Measurements from ENCODE around the gene RCOR3.
A peak's percentile ranks its signal among the peaks of the same experiment; 100 is the strongest.

Gene RCOR3

GRCh38 chr1:211326140-211326527 lies 67.0 kb downstream of the RCOR3 start:
- DNase-seq = no peak

GRCh38 chr1:211326528-211327345 lies 67.6 kb downstream of the RCOR3 start, which contains the start of gene TRAF5:
TRAF5 (plus strand) TSS chr1:211326833; CDS start chr1:211353240, 26,407 bp downstream.
- DNase-seq = peak; percentile 68

GRCh38 chr1:211327346-211327921 lies 68.3 kb downstream of the RCOR3 start:
- peak; percentile 66 for DNase-seq

GRCh38 chr1:211328084-211328694 lies 69.0 kb downstream of the RCOR3 start:
- peak; percentile 34 for DNase-seq

- peak; percentile 28 for DNase-seq
Observed at GRCh38 chr1:211328866-211329475, 69.8 kb downstream of the RCOR3 start.

- no peak for DNase-seq
Observed at GRCh38 chr1:211329764-211330201, 70.6 kb downstream of the RCOR3 start.

GRCh38 chr1:211330282-211330936 lies 71.2 kb downstream of the RCOR3 start:
- DNase-seq = no peak

- no peak for DNase-seq
Observed at GRCh38 chr1:211331011-211331709, 72.0 kb downstream of the RCOR3 start.

- no peak for DNase-seq
Observed at GRCh38 chr1:211332036-211332616, 73.0 kb downstream of the RCOR3 start.

GRCh38 chr1:211332830-211333229 lies 73.7 kb downstream of the RCOR3 start:
- no peak for DNase-seq

GRCh38 chr1:211333906-211334305 lies 74.7 kb downstream of the RCOR3 start:
- no peak for DNase-seq

GRCh38 chr1:211334986-211335385 lies 75.8 kb downstream of the RCOR3 start:
- DNase-seq = no peak

- DNase-seq = no peak
Observed at GRCh38 chr1:211335522-211336157, 76.5 kb downstream of the RCOR3 start.

- DNase-seq = no peak
Observed at GRCh38 chr1:211336161-211336560, 77.0 kb downstream of the RCOR3 start.

- no peak for DNase-seq
Observed at GRCh38 chr1:211336775-211337174, 77.6 kb downstream of the RCOR3 start.

GRCh38 chr1:211337430-211338223 lies 78.5 kb downstream of the RCOR3 start:
- no peak for DNase-seq

- DNase-seq = no peak
Observed at GRCh38 chr1:211338224-211338620, 79.1 kb downstream of the RCOR3 start.

GRCh38 chr1:211339631-211340041 lies 80.5 kb downstream of the RCOR3 start:
- DNase-seq = no peak

GRCh38 chr1:211340622-211341507 lies 81.7 kb downstream of the RCOR3 start:
- no peak for DNase-seq
